GM18499 (cell line): ENCODE results near the gene FOXR1.
"Not testable (repeated sequence)": the region's sequence is repeated elsewhere in the genome, so short reads cannot be mapped to it uniquely, and the experiment has no call there.

ENCODE experiments used
- ATAC-seq: cut with Tn5 transposase; IDR thresholded peaks from one replicate; pipeline ENCODE4 v1.9.1; 2021; ENCODE audit warnings: moderate number of reproducible peaks; ENCODE audit not compliant: insufficient read depth, unreplicated experiment

Gene FOXR1

GRCh38 chr11:118939953-118940598 lies 31.5 kb upstream of the FOXR1 start:
- ATAC-seq, result no peak

- no peak for ATAC-seq
These were observed 24.5 kb upstream of the FOXR1 start for GRCh38 chr11:118947091-118947490.

GRCh38 chr11:118948000-118948399 lies 23.6 kb upstream of the FOXR1 start:
- ATAC-seq, result no peak

- no peak for ATAC-seq
These were observed 18.3 kb upstream of the FOXR1 start for GRCh38 chr11:118953265-118953664.

GRCh38 chr11:118953976-118954375 lies 17.6 kb upstream of the FOXR1 start:
- ATAC-seq, result not testable (repeated sequence)

GRCh38 chr11:118956094-118956846 lies 15.3 kb upstream of the FOXR1 start, which contains the start of gene UPK2:
UPK2 (plus strand) TSS chr11:118956298; CDS start chr11:118956351, 53 bp downstream.
- ATAC-seq, result no peak

- no peak for ATAC-seq
These were observed 14.6 kb upstream of the FOXR1 start for GRCh38 chr11:118956847-118957469.

GRCh38 chr11:118957549-118957948 lies 14.0 kb upstream of the FOXR1 start:
- ATAC-seq, result no peak

- no peak for ATAC-seq
These were observed 13.6 kb upstream of the FOXR1 start for GRCh38 chr11:118957968-118958367.

GRCh38 chr11:118958577-118958976 lies 13.0 kb upstream of the FOXR1 start:
- no peak for ATAC-seq

GRCh38 chr11:118961189-118961588 lies 10.4 kb upstream of the FOXR1 start:
- no peak for ATAC-seq

- no peak for ATAC-seq
These were observed 10.0 kb upstream of the FOXR1 start for GRCh38 chr11:118961591-118961990.

- ATAC-seq, result not testable (repeated sequence)
These were observed 2.1 kb upstream of the FOXR1 start for GRCh38 chr11:118969508-118969907.

GRCh38 chr11:118973985-118974384 lies 2.4 kb downstream of the FOXR1 start:
- ATAC-seq, result no peak

GRCh38 chr11:118975771-118976709 lies 4.5 kb downstream of the FOXR1 start:
- ATAC-seq, result no peak

- ATAC-seq, result no peak
These were observed 7.9 kb downstream of the FOXR1 start for GRCh38 chr11:118979434-118979833.

- no peak for ATAC-seq
These were observed 8.8 kb downstream of the FOXR1 start for GRCh38 chr11:118980191-118980881.

GRCh38 chr11:118984337-118984736 lies 12.8 kb downstream of the FOXR1 start:
- not testable (repeated sequence) for ATAC-seq

GRCh38 chr11:118984825-118985224 lies 13.3 kb downstream of the FOXR1 start:
- ATAC-seq, result no peak

- no peak for ATAC-seq
These were observed 16.7 kb downstream of the FOXR1 start for GRCh38 chr11:118988280-118988679.
